Colon (tissue), 2 donors: ENCODE measurements around the gene SLC22A23.

Source experiments
- FAIRE-seq: peaks from 2 replicates; lab custom pipeline; 2012; peaks lifted over from hg19 to GRCh38; lab: Jason Lieb, UNC
- donor health status: control.
- donor health status: control.

SLC22A23 gene

DNA sequence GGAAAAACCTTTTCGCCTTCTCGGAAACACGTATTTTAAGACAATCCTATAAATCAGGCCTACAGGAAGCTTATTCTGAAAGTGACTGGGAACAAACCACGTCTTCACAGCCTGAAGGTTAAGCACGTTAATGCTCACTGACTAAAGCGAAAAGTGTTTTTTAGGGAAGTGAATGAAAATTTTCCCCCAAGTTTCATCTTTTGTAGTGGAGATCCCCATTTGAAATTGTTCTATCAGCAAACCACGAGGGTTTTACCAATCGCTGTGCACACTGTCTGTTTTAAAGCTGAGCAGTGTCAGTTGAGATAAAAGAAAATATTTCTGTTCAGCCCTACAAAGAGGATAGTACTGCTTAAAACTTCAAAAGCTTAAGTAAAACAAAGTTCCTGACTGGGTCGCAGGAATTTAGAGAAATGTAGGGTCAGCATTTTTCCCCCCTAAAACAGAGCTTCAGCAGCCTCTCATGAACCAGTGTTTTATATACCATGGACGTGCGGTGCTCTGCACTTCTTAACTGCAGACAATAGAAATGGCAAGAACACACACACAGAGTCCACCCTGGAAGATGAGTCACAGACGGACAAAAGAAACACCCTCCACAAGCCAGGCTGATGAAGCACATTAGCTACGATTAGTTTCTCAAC, 34.9 kb downstream of the SLC22A23 start:
- no peak for FAIRE-seq

DNA sequence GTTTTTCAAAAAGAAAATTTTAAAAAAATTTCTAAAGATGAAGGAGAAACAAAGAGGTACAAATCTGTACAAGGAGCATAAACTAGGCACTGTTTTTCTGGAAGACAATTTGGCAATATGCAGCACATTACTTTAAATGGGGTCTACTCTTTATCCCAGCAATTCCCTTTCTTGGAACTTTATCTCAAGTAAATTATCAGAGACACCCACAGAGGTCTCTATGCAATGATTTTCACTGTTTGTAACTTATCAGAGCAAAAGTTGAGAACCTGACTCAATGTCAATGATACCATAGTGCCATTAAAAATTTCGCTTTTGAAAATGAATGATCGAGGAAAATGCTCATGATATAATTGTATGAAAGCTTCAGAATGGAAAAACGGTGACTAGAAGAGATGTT, 35.7 kb downstream of the SLC22A23 start:
- no peak for FAIRE-seq

DNA sequence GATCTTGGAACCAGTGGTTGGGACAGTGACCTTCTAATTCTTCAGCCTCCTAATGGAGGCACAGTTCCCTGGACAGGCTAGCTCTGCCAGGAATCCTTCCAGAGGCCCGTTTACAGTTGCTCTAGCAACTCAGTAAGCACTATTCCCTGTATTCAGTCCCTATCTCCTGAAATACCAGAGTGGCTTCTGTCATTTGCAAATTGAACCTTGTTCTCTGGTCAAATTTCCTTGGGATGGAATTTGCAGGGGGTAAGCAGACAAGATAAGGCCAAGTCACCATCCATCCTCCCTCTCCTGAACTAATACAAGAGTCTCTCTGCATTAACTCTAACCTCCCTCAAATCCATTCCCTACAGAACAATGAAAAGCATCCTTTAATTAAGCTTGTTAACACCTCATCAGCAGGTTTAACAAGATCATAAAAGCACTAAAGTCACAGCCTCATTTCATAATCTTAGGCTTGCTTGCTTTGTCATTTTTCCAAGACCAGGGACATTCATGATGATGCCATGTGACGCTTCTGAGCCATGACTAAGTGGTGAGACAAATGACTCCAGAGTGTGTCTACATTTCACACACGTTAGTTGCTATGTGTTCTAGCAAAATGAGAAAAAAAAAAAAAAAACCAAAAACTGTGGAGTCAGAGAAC, 37.1 kb downstream of the SLC22A23 start:
- FAIRE-seq, result no peak

DNA sequence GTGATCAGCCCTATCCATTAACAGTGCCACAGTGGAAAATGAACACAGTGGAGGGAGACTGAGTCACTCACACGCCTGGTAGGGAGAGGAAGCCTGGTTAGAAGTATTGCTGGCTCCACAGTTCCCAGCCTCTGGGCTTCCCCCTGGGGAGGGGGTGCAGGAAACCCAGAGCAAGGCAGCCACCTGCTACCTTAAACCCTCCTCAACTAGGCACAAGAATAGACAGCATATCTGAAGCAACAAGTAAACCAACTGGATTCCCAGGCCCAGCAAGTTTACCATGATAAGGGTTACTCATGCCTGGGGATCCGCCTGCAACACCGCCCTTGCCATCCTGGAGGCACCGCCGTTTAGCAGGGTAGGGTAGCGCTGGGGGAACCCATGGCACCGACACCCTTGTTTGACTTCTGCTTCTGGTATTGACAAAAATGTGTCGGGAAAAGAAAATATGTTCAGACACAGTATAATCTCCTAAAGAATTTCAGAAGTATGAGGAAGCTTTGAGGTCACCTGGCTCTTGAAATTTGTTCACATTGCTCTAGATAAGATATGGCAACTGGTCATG, 38.3 kb downstream of the SLC22A23 start:
- no peak for FAIRE-seq

DNA sequence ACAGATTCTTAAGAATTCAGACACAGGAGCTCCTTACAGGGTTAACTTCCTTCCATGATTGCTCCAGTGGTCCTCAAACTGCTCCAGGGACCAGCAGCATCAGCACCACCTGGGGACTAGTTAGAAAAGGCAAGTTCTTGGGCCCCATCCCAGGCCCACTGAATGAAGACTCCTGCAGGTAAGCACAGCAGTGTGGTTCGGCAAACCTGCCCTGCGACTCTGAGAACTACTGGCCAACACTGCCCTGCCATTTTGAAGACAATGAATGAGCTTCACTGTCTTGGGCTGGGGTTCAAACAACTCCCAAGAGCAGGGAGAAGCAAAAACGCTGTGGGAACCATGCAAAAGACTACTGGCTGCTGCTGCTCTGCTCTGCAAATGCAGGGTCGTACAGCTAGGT, 39.4 kb downstream of the SLC22A23 start:
- FAIRE-seq, result no peak

DNA sequence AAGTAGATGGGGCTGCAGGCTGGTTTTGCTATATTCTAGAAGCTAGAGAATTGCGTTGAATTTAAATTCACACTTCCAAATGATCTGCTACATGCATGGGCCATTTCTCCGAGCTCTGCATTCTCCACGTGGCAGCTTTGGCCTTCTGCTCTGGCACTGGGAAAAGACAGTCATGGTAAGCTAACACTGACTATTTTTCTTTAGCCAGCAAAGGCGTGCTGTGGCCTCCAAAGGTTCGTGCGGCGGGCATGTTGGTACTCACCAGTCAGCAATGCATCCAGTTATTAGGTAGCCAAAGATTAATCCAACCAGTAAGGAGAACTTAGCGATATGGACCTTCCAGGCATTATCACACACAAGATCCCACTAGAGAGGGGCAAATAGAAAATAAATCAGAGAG, 41.4 kb downstream of the SLC22A23 start:
- no peak for FAIRE-seq

DNA sequence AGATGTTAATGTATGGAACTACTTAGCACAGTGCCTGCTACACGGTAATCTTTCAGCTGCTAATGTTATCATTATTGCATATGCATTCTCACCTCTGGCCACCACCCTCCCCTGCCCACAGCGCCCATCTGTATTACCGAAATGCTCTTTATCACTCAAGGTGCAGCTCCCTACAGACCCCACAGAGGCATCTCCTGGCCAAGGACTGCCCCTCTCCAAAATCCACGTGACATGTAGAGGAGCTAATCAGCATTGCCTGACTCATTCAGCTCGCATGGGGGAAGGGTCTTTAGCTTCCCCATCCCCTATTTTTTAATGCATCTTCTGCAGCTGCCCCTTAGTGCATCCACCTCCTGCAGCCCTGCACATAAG, 41.8 kb downstream of the SLC22A23 start:
- no peak for FAIRE-seq

DNA sequence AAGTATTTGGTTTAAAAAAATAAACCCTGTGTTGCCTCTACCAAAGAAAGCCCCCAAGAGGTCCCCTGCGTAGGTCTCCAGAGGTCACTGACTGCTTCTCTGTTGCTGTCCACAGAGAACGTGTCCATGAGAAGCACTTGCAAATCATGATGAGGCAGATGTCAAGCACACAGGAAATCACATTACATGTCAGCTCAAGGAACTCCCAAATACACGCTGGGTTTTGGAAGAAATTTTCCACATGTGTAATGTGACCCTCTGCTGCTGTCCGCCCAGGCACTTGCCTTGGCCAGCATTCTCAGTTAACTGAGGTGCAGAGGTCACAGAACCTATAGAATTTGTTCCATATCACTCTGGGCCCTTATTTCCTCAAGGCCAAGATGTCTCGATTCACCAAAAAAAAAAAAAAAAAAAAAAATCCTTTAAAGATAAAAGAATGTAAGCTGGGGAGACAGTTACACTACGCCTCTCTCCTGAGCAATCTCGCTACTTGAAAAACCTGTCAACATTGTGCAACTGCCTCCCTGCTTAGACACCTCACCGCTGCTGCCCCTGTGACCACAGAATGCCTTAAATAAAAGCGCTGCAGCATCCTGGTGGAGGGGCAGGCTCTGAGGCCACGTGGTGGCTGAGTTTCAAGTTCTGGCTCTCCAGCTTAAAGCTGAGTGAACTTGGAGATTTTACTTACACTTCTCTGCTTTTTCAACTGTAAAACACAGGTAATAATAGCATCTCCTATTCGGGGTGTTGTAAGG, 42.3 kb downstream of the SLC22A23 start:
- FAIRE-seq, result no peak

DNA sequence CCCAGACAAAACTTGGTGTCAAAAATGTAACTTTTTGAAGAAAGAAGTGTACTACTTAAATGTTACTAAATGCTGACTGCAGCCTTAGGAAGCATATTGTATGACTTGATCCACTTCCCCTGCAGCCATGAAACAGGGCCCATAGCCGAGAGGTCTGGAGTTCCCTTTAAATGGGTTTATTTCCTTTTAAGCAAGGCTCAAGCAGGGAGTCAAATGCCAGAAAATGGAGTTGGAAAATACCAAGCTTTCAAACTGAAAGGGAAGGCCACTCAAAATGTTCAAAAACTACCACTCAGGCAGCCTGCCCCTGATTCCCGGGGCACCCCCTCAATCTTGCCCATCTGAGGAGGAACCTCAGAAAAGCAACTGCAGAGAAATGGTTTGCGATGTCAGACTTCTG, 43.3 kb downstream of the SLC22A23 start:
- no peak for FAIRE-seq

DNA sequence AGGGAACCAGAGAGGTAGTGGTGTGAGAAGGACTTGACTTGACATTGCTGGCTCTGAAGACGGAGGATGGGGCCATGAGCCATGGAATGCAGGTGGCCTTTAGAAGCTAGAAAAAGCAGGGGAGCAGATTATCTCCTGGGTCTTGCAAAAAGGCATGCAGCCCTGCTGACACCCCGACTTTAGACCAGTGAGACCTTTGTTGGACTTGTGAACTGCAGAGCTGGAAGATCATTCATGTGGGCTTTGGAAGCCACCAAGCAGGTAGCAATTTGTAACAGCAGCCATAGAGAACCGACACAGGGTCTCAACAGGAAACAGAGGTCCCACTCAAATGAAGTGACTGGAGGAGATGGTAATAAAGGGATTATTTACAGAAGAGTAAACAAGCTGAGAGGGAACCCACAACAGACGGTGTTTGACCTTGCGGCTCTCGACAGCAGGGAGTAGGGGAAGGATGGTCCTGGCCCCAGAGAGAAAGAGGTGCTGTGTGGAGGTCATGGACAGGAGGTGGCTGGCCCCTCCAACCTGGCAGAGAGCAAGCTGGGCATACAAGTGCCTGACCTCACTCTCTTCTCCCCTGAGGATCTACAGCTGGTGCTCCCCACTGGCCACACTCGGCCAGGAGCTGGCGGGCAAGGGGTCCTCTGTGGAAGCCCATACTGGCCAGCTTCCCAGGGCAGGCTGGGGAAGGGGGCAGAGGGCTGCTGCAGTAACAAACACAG, 43.9 kb downstream of the SLC22A23 start:
- no peak for FAIRE-seq

DNA sequence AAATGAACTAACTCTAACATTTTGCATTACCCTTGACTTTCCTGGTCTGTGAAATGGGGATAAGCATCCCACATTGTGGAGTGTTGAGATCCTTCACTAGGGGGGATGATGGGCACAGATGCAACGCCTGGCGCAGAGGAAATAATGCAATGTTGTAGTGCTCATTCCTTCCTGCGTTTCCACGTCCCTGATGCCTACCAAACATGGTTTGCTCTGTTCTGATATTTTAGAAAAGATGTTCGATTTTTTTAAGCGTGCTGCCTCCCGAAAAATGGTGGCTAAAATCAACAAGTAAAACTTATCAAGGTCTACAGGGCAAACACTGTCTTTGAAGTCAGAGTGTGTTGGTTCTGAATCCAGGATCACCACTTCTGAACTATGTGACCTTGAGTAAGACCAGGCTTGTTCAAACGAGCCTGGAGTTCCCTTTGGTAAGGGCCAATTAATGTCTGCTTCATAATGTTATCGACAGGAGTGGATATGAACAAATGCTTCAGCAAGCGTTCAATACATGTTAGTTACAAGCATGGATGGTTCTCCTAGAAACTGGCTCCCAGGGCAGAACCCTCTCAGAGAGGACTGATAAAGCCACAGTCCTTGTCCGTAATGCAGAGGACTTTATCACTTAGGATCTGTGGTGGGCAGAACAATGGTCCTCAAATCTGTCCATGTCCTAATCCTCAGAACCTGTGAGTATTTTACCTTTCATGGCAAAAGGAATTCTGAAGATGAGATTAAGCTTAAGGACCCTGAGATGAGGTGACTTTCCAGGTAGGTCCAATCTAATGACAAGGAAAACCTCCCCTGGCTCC, 44.7 kb downstream of the SLC22A23 start:
- no peak for FAIRE-seq

DNA sequence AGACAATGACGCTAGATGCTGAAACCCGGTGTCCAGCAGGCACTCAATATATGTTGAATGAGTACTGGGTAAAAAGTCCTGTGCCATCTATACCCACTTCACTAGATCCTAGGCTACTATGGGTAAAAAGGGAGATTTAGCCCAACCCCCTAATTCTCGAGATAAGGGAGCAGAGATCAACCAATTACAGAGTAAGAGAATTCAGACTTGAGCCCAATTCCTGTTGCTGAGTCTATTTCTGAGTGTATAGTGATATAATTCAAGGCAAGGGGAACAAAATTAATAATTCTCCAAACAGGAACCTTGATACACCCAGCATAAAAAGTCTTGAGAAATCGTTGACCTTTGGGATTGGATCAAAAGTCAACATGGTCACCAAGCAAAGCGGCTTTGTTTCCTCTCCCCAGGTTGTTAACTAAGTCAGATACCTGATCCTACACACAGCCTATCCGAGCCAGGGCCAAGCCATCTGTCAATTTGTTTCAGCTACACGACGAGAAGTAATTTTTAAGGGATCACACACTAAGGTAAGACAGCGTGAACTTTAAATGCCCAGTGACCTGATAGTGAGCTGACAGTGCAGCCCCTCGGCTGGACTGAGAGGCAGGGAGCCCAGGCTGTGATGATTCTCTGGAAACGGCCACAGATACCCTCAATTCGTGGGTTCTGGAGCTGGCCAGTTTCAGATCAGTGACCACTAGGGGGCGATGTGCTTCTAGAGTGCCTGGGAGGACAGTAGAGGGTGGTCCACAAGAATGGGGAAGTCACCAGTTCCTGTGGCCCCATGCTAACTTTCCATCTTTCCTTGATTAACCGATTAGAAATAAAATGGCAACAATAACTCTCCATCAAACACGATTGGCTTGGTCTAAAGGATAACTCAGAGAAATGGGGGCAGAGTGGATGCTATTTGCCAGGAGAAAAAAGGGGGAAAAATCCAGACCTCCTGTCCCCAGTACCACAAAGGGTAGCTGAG, 46.2 kb downstream of the SLC22A23 start:
- FAIRE-seq, result no peak

DNA sequence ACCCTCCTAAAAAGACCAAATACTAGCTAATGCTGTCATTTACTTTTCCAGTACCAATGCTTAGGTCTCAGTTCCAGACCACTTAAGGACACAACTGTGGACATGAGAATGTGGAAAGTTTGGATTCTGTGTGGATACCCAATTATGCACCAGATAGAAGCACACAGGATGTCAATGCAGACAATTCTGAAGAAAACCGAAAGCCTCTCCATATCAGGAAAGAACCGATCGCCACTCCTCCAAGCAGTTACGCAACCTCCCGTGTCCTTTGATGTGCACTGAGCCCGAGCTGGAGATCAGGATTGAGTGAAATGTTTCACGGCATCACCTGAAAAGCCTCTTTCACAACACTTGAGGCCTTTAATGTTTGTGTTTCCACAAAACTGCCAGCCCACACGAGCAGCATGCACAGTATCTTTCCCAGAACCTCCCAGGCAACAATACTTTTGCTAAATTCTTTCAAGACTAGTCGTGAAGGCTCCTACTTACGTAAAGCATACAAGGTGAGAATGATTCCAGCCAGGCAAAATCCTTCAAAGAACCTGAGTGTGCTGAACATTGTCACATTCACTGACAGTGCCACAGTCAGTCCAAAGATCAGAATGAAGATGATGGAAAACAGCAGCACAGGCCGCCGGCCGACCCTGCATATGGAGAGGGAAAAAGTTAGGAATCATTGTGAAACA, 47.0 kb downstream of the SLC22A23 start:
- FAIRE-seq, result no peak

DNA sequence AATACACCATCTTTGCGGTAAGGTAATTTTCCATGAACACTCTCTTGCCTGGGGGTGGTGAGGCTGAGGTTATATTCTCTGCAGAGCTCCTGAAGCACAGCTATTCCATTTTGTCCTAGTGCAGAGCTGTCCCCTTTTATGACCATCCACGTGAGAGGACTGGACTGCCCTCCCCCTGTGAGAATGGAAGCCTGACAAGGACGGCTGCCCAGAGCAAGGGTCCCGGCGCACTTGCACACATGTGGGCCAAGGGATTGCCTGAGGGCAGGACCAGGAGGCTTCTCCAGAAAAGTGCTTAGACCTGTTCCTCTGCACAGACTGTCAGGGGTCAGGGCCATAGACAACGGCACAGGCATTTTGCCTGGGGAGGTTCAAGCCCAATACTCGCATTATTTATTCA, 48.2 kb downstream of the SLC22A23 start:
- no peak for FAIRE-seq

DNA sequence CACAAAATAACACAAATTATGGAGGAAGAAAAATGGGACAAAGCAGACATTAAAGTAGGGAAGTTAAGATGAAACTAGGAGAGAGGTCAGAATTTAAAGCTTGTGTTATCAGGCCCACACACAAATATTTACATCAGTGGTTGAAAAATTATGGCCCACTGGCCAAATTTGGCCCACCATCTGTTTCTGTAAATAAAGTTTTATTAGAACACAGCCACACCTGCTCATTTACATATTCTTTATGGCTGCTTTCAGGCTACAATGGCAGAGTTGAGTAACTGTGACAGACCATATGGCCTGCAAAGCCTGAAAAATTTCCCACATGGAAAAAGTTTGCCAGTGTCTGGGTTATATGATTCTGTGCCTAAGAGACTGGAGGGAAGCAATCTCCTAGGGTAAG, 49.0 kb downstream of the SLC22A23 start:
- no peak for FAIRE-seq

DNA sequence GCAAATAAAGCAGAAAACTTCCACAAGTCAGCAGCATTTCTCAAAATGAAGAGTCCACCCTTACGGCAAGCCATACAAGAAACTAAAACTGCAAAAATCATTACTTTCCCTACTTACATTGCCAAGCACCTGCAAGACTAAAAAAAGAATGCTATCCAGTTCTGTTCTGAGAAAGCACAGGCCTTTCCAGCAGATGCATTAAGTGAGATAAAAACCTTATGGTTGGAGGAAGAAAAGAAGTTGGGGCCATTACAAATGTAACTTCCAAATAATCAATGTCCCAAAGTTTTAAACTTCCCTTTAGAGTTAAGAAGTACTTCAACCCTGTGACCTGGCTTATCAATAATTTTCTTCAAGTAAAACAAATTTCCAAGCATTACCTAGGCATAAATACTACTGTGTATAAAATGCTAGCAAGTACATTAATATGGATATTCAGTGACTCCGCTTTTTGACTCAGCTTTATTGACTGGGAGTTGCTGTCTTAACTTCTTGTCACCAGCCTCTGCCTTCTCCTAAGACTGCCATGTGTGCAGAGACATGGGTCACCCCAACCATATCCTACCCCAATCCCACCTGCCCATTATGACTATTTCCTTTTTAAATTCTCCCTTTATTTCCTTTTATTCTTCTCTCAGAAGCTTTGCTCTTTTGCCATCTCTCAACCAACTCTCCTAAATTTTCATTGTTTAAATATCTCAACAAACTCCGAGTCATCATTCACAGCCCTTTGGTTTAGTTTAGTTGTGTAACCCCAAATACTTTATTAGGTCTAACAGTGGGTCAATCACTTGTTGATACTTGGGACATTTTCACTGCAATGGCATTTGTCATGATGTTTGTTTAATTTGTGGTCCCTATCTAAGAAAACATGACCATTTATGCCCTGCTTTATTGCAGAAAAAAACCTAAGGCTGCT, 49.7 kb downstream of the SLC22A23 start:
- FAIRE-seq, result no peak

DNA sequence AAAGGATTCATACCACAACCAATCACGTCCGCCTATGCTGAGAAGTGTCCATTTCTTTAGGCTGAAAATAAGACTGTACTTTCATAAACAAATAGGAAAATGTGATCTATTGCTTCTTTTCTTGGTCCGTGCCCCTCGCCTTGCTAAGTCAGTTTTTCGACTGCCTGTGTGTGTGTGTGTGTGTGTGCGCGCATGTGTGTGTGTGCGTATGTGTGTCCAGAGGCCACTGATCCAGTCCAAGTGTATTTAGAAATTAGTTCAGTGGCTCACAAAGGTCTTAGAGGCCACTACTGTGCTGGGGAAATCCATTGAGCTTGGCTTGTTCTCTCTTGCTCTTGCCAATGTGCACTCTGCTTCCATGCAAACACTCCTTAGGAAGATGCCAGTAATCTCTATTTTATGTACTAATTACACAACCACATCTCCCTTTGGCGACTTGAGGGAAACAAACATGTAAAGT, 50.5 kb downstream of the SLC22A23 start:
- FAIRE-seq, result no peak

DNA sequence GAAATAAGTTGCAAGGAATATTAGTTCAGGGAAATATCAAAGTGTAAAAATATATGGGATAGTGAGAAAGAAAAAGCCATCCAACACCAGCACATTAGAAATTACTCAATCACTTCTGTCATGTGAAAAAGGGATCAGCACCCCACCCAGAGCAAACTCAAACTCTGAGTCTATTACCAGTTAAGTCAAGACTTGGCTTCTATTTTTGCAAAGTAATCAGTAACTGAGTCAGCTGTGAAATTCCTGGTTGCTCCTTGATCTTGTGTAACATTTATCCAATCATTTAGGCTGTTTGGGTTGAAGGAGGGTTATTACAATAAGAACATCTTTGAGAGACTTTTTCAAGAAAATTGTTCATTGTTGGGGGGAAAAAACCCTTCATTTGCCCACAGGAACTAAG, 51.2 kb downstream of the SLC22A23 start:
- no peak for FAIRE-seq

DNA sequence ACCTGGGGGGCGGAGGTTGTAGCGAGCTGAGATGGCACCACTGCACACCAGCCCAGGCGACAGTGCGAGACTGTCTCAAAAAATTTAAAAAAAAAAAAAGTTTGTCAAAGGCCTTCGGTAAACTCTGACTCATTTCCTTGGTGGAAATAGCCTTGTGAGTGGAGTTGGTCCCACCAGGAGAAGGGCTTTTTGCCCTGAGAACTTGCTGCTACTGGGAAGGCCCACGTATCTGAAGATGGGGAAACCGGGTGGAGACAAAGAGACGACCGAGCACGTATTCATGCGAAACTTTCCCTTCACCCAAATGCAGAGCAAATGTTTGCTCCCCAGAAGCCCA, 51.7 kb downstream of the SLC22A23 start:
- FAIRE-seq, result no peak
